Neuron (in vitro differentiated cells): ENCODE results near the gene CEP128.
"Not testable (repeated sequence)": the region's sequence is repeated elsewhere in the genome, so short reads cannot be mapped to it uniquely, and the experiment has no call there.

Source experiments
- H2AFZ ChIP-seq: one replicate; pipeline ENCODE4 v1.6.1; 2013; ENCODE audit warnings: low read depth, mild to moderate bottlenecking, inconsistent platforms, low read length, moderate library complexity
- H3K27me3 ChIP-seq: one replicate; pipeline ENCODE4 v1.6.1; 2013; ENCODE audit warnings: low read length; ENCODE audit not compliant: insufficient read depth
- H3K36me3 ChIP-seq: one replicate; pipeline ENCODE4 v1.6.1; 2013; ENCODE audit warnings: low read length; ENCODE audit not compliant: insufficient read depth
- H3K4me1 ChIP-seq: one replicate; pipeline ENCODE4 v1.6.1; 2013; ENCODE audit warnings: low read length; ENCODE audit not compliant: insufficient read depth
- H3K4me3 ChIP-seq: 2 replicates; pipeline ENCODE4 v1.5.1; 2013; ENCODE audit warnings: mild to moderate bottlenecking, low read length, moderate library complexity
- H3K9me3 ChIP-seq: one replicate; pipeline ENCODE4 v1.6.1; 2013; ENCODE audit warnings: low read length

CEP128 gene

DNA sequence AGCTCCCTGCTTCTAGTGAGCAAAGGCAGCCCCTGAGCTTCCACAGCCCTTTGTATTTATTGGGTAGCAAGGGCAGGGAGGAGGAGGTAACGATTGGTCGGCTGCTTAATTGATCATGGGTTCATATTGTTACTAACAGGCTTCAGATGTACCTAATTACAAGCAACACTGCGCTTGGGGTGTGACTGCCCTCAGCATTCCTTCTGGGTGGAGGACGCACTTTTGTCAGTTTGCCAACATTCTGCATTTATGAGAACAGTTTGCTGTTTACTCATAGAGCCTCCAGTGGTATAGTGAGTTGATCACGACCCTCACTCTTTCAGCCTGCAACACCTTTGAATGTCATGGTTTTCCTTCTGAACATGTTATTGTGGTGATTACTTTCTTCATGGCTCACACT, 23.5 kb upstream of the CEP128 start:
- no peaks in the 10 kb centered on the region for H3K36me3 ChIP-seq
- no peaks in the 10 kb centered on the region for H3K9me3 ChIP-seq
- H2AFZ ChIP-seq, result no peak overlapping the region
- no peak overlapping the region for H3K4me3 ChIP-seq
- peaks cover 4% of the 10 kb centered on the region for H3K27me3 ChIP-seq
- no peaks in the 10 kb centered on the region for H3K4me1 ChIP-seq

DNA sequence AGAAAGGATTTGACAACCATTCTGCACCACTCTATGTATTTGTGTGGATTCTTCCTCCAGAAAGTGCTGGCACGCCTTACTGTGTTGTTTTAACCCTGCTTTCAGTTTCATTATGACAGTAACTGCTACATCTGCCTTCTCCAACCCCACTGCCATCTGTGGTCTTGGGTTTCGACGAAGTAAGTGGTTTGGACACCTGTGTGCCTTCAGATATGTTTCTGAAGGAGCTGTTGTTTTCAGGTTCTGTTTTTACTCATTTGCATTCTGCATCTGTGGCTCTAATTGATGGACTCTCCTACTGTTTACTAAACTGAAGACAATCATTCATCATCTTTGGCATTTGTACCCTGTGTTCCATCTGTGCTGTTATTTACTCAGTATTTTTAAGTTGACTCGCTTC, 18.0 kb upstream of the CEP128 start:
- Histone ChIP-seq H3K4me3 (no peak overlapping the region), H3K36me3 (no peaks in the 10 kb centered on the region), H3K9me3 (no peaks in the 10 kb centered on the region), H3K4me1 (no peaks in the 10 kb centered on the region), H2AFZ (no peak overlapping the region), H3K27me3 (peaks cover 32% of the 10 kb centered on the region)

- H3K4me1 ChIP-seq, result no peaks in the 10 kb centered on the region
- no peak overlapping the region for H2AFZ ChIP-seq
- no peaks in the 10 kb centered on the region for H3K9me3 ChIP-seq
- no peak overlapping the region for H3K4me3 ChIP-seq
- H3K36me3 ChIP-seq, result no peaks in the 10 kb centered on the region
- H3K27me3 ChIP-seq, result peaks cover 32% of the 10 kb centered on the region
Observed at GRCh38 chr14:80958939-80959338, 17.4 kb upstream of the CEP128 start.

GRCh38 chr14:80958226-80958625, 16.7 kb upstream of the CEP128 start:
- Histone ChIP-seq H3K36me3 (no peaks in the 10 kb centered on the region), H3K4me1 (no peaks in the 10 kb centered on the region), H3K9me3 (no peaks in the 10 kb centered on the region), H2AFZ (no peak overlapping the region), H3K27me3 (peaks cover 28% of the 10 kb centered on the region), H3K4me3 (no peak overlapping the region)

- H3K9me3 ChIP-seq, result no peaks in the 10 kb centered on the region
- peaks cover 28% of the 10 kb centered on the region for H3K27me3 ChIP-seq
- H3K4me1 ChIP-seq, result no peaks in the 10 kb centered on the region
Observed at GRCh38 chr14:80957613-80958012, 16.1 kb upstream of the CEP128 start.

DNA sequence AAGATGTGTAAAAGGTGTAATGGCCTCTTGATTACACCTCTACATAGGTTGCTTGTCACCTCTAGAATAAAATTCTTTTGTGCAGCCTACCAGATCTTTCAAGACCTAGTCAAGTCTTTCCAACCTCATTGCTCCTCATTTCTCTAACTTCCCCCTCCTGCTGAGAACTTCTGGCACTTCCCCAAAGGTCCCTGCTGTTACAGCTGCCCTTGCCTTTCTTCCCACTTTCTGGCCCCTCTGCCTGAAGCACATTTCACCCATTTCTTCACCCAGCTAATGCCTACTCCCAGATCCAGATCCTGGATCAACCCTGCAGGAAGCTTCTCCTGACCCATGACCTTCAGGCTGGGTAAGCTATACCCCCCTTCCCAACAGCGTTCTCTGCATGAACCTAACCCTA, 15.4 kb upstream of the CEP128 start:
- Histone ChIP-seq H3K27me3 (peaks cover 28% of the 10 kb centered on the region), H3K4me3 (no peak overlapping the region), H2AFZ (no peak overlapping the region), H3K36me3 (no peaks in the 10 kb centered on the region), H3K4me1 (no peaks in the 10 kb centered on the region), H3K9me3 (no peaks in the 10 kb centered on the region)

More at GRCh38 chr14:80957613-80958012, 16.1 kb upstream of the CEP128 start:
- Histone ChIP-seq H2AFZ (no peak overlapping the region), H3K4me3 (no peak overlapping the region), H3K36me3 (no peaks in the 10 kb centered on the region)

DNA sequence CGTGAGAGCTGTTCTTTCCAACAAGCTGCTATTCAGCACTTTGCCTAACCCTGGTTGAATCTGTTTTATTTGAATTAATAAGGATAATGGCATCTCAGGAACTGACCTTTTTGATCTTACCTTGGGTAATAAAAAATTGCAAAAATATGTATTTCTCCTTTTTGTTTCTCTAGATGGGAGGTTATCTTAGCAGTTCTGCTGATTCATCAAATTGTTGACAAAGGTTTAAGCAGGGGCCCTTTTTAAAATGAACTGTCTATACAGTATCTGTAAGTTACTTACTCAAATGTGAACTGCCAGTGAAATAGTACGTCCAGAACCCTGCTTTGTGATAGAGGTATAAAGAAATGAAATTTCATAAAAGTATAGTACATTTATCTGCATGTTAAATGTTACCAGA, 14.6 kb upstream of the CEP128 start:
- H2AFZ ChIP-seq, result no peak overlapping the region
- no peaks in the 10 kb centered on the region for H3K4me1 ChIP-seq
- H3K27me3 ChIP-seq, result peaks cover 28% of the 10 kb centered on the region
- no peaks in the 10 kb centered on the region for H3K36me3 ChIP-seq
- no peaks in the 10 kb centered on the region for H3K9me3 ChIP-seq
- H3K4me3 ChIP-seq, result no peak overlapping the region

DNA sequence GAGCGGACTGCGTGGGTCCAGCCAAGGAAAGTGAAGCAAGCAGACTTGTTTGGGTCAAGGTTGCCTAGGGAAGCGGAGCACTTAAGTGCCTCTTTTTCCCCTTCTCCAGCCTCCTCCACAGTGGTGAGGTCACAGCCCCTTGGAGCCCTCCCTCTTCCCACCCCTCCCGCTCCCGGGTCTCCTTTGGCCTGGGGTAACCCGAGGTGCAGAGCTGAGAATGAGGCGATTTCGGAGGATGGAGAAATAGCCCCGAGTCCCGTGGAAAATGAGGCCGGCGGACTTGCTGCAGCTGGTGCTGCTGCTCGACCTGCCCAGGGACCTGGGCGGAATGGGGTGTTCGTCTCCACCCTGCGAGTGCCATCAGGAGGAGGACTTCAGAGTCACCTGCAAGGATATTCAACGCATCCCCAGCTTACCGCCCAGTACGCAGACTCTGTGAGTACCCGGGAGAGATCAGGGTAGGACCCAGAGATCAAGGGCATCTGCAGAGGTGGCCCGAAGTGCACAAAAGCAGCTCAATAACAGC, 13.9 kb upstream of the CEP128 start, which contains the start of gene TSHR:
TSHR (plus strand) TSS at position 206 of the 526 bp plus-strand sequence; CDS start at position 266, 60 bp downstream.
- H3K27me3 ChIP-seq, result peaks cover 28% of the 10 kb centered on the region
- no peaks in the 10 kb centered on the region for H3K9me3 ChIP-seq
- peak within 1 kb of the TSS; percentile 42 for H3K4me3 ChIP-seq
- H2AFZ ChIP-seq, result peak within 1 kb of the TSS; percentile 77
- no peaks in the 10 kb centered on the region for H3K36me3 ChIP-seq
- no peaks in the 10 kb centered on the region for H3K4me1 ChIP-seq

DNA sequence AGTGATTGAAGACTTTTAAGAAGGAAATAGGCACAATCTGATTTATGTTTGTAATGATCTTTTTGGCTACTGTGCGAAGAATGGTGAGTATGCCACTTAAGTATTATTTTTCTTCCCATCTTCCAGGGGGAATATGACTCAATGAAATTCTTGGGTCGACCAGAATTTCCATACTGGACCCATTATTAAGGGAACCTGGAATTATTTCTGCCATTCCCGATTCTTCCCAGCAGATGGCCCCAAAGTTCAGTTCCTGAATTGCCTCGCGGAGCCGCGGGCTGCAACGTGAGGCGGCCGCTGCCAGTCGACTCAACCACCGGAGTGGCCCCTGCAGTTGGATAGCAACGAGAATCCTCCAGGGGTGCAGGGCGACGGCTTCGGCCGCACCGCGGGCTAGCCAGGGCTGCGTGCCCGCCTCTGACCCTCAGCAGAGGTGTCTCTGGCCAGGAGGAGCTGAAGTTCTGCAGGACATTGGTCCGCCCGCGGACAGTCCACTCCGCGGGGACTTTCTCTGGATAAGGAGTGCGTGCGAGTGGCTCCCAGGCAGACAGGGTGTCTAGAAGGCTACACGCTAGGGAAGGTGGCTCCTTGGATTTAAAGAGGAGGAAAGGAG, 13.3 kb upstream of the CEP128 start:
- Histone ChIP-seq H2AFZ (peak overlapping the region; percentile 77), H3K36me3 (no peaks in the 10 kb centered on the region), H3K4me1 (no peaks in the 10 kb centered on the region), H3K4me3 (peak overlapping the region; percentile 42), H3K27me3 (peaks cover 28% of the 10 kb centered on the region), H3K9me3 (no peaks in the 10 kb centered on the region)

DNA sequence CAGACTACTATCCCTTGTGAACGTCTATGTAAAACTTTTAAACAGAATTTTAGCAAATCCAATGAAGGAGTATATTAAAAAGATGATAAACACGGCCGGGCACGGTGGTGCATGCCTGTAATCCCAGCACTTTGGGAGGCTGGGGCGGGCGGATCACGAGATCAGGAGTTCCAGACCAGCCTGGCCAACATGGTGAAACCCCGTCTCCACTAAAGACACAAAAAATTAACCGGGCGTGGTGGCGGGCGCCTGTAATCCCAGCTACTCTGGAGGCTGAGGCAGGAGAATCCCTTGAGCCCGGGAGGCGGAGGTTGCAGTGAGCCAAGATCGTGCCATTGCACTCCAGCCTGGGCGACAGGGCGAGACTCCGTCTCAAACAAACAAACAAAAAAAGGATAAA, 11.7 kb upstream of the CEP128 start:
- not testable (repeated sequence) for H3K4me3 ChIP-seq, H3K4me1 ChIP-seq, H3K36me3 ChIP-seq, H2AFZ ChIP-seq, H3K9me3 ChIP-seq
- H3K27me3 ChIP-seq, result peaks cover 24% of the 10 kb centered on the region

GRCh38 chr14:80951491-80951890, 10.0 kb upstream of the CEP128 start:
- Histone ChIP-seq H3K27me3 (peaks cover 21% of the 10 kb centered on the region), H3K36me3 (no peaks in the 10 kb centered on the region), H3K9me3 (no peaks in the 10 kb centered on the region), H2AFZ (no peak overlapping the region), H3K4me1 (no peaks in the 10 kb centered on the region), H3K4me3 (no peak overlapping the region)

GRCh38 chr14:80948291-80948690, 6.8 kb upstream of the CEP128 start:
- no peaks in the 10 kb centered on the region for H3K36me3 ChIP-seq
- H3K4me1 ChIP-seq, result no peaks in the 10 kb centered on the region
- no peak overlapping the region for H3K4me3 ChIP-seq
- peaks cover 8% of the 10 kb centered on the region for H3K27me3 ChIP-seq
- H3K9me3 ChIP-seq, result no peaks in the 10 kb centered on the region
- no peak overlapping the region for H2AFZ ChIP-seq

DNA sequence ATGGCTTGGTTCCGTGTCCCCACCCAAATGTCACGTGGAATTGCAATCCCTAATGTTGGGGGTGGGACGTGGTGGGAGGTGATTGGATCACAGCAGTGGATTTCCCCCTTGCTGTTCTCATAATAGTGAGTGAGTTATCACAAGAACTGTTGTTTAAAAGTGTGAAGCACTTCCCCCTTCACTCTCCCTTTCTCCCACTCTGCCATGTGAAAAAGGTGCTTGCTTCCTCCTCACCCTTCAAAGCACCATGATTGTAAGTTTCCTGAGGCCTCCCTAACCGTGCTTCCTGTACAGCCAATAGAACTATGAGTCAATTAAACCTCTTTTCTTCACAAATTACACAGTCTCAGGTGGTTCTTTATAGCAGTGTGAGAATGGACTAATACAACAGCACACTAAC, 5.3 kb upstream of the CEP128 start:
- Histone ChIP-seq H3K36me3 (no peaks in the 10 kb centered on the region), H3K4me1 (peaks cover 3% of the 10 kb centered on the region), H2AFZ (no peak overlapping the region), H3K4me3 (no peak overlapping the region), H3K9me3 (no peaks in the 10 kb centered on the region), H3K27me3 (peaks cover 8% of the 10 kb centered on the region)

DNA sequence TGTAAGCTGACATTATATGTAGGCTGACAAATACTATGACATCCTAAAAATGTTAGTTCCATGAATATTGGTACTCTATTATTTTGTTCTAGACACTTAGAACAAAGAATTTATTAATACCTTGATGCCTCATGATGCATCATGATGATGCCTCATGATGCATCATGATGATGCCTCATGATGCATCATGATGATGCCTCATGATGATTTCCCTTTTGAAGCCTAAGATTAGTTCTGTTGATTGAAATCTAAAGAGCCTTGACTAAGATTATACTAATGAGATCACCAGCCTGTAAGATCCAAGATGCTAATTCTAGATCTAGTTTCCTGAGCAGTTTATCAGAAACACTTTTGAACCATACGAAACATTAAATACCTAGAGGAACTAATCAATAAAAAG, 4.6 kb upstream of the CEP128 start:
- Histone ChIP-seq H3K36me3 (no peaks in the 10 kb centered on the region), H2AFZ (no peak overlapping the region), H3K27me3 (peaks cover 8% of the 10 kb centered on the region), H3K9me3 (no peaks in the 10 kb centered on the region), H3K4me1 (peaks cover 3% of the 10 kb centered on the region), H3K4me3 (no peak overlapping the region)
